GM06990 (cell line): ENCODE measurements around the gene NAV2.

ENCODE experiments used
- DNase-seq: peaks from one replicate; pipeline ENCODE4 v3.0.0-alpha.2; 2011; ENCODE audit not compliant: insufficient read length; ENCODE audit errors: extremely low read depth
- H3K27me3 ChIP-seq: replicated peaks from 2 replicates; pipeline ENCODE4 v1.6.0; 2011; ENCODE audit warnings: low read length; ENCODE audit not compliant: control insufficient read depth, insufficient read depth
- H3K36me3 ChIP-seq: 2 replicates; pipeline ENCODE4 v1.5.1; 2011; ENCODE audit warnings: low read length; ENCODE audit not compliant: control insufficient read depth, insufficient read depth
- H3K4me3 ChIP-seq: replicated peaks from 2 replicates; pipeline ENCODE4 v1.5.1; 2011; ENCODE audit warnings: low read depth, mild to moderate bottlenecking, control low read depth, low read length
- CTCF ChIP-seq: IDR thresholded peaks from 2 replicates; pipeline ENCODE4 v1.5.1; 2011; ENCODE audit warnings: low read length, control low read depth, mild to moderate bottlenecking, inconsistent platforms; ENCODE audit not compliant: insufficient read depth, poor library complexity, severe bottlenecking

Gene NAV2

GRCh38 chr11:19812096-19812495, 99.5 kb downstream of the NAV2 start:
- no peak for TF ChIP-seq CTCF
- no peaks in the 10 kb centered on the region for H3K36me3 ChIP-seq
- H3K27me3 ChIP-seq = no peaks in the 10 kb centered on the region
- no peak for DNase-seq
- no peak overlapping the region for H3K4me3 ChIP-seq

DNA sequence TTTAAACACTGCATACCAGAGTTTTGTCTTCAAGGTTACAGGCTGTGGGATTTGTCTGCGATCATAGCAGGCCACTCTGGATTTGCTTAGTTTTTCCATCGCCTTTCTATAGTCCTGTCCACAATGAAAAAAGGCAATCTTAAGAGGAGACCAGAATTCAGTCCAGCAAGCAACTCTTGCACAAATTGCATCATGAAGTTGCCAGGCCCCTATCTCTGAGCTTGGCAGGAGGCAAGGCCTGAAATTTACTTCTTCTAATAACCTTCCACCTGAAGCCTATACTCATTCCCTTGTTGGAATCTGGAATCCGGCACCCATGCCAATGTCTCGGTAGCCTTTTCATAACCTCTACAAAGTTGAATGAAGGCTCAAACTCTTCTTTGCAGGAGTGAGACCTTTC, 100.1 kb downstream of the NAV2 start:
- no peak for TF ChIP-seq CTCF
- Histone ChIP-seq H3K27me3 (no peaks in the 10 kb centered on the region), H3K4me3 (no peak overlapping the region), H3K36me3 (no peaks in the 10 kb centered on the region)
- DNase-seq = no peak

- DNase-seq = no peak
- no peaks in the 10 kb centered on the region for H3K36me3 ChIP-seq
- H3K27me3 ChIP-seq = no peaks in the 10 kb centered on the region
- no peak overlapping the region for H3K4me3 ChIP-seq
- TF ChIP-seq CTCF = no peak
Observed at GRCh38 chr11:19813158-19813879, 100.7 kb downstream of the NAV2 start.

DNA sequence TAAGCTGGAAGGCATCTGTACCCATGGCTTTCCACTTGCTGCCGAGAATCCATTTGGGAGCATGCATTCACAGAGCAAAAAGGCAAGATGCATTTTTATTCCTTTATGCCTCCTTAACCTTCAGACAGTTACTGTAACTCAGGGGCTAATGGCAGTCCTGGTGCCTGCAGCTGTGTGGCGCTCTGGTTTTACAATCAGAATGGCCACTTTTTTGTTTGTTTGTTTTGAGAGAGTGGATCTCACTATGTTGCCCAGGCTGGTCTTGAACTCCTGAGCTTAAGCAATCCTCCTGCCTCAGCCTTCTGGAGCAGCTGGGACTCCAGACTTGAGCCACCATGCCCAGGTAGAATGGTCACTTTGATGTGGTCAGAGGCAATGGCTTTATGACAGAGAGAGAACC, 101.8 kb downstream of the NAV2 start:
- DNase-seq = no peak
- Histone ChIP-seq H3K4me3 (no peak overlapping the region), H3K27me3 (no peaks in the 10 kb centered on the region), H3K36me3 (no peaks in the 10 kb centered on the region)
- no peak for TF ChIP-seq CTCF

- no peak overlapping the region for H3K4me3 ChIP-seq
- no peaks in the 10 kb centered on the region for H3K36me3 ChIP-seq
- TF ChIP-seq CTCF = no peak
- no peak for DNase-seq
- no peaks in the 10 kb centered on the region for H3K27me3 ChIP-seq
Observed at GRCh38 chr11:19816040-19816439, 103.4 kb downstream of the NAV2 start.

DNA sequence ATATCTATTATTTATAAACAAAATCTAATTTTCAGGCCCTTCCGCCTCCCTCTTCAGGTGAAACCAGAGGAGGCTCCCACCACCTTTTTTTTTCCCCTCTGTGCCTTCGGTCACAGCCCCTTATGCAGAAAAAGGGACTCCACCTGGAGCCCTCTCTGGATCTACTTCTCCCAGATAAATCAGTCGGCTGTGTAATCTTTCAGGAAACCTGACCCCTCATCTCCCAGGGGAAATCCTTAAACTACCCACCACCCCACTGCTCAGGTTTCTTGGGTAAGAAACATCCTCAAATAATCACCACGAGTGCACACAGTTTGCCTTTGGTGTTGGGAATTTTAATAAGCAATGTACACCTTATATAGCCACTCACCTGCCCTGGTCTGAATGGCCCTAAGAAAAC, 104.2 kb downstream of the NAV2 start:
- no peak for DNase-seq
- Histone ChIP-seq H3K4me3 (no peak overlapping the region), H3K27me3 (no peaks in the 10 kb centered on the region), H3K36me3 (no peaks in the 10 kb centered on the region)
- TF ChIP-seq CTCF = no peak
